IPS DF 6.9 (cell line): ENCODE results near the gene IMP4.
A peak's percentile ranks its signal among the peaks of the same experiment; 100 is the strongest.

ENCODE experiments used
- DNase-seq: peaks from one replicate; pipeline ENCODE4 v3.0.0-alpha.2; 2013; ENCODE audit warnings: low read depth, low spot score
- H3K27ac ChIP-seq: one replicate; pipeline ENCODE4 v1.5.1; 2013; ENCODE audit warnings: low read length, control low read depth
- H3K27me3 ChIP-seq: 2 replicates; pipeline ENCODE4 v1.6.1; 2013; ENCODE audit warnings: mild to moderate bottlenecking, low read length; ENCODE audit not compliant: control insufficient read depth, insufficient read depth
- H3K36me3 ChIP-seq: 2 replicates; pipeline ENCODE4 v1.6.1; 2013; ENCODE audit warnings: low read length; ENCODE audit not compliant: control insufficient read depth, insufficient read depth
- H3K4me1 ChIP-seq: 2 replicates; pipeline ENCODE4 v1.6.1; 2013; ENCODE audit warnings: low read length; ENCODE audit not compliant: control insufficient read depth, insufficient read depth
- H3K4me3 ChIP-seq: 2 replicates; pipeline ENCODE4 v1.5.1; 2013; ENCODE audit warnings: mild to moderate bottlenecking, low read length
- H3K9me3 ChIP-seq: 2 replicates; pipeline ENCODE4 v1.6.1; 2013; ENCODE audit warnings: low read length, inconsistent platforms; ENCODE audit not compliant: control insufficient read depth, insufficient read depth
- WGBS: extraction: QIAGEN DNeasy Blood & Tissue Kit; methylation state at CpG from one replicate; pipeline ENCODE4 v1.1.7; 2013; ENCODE audit warnings: mixed read lengths, missing lambda C conversion rate; ENCODE audit not compliant: insufficient read length, insufficient coverage; 5-methylcytosine and 5-hydroxymethylcytosine counted together

Gene IMP4

DNA sequence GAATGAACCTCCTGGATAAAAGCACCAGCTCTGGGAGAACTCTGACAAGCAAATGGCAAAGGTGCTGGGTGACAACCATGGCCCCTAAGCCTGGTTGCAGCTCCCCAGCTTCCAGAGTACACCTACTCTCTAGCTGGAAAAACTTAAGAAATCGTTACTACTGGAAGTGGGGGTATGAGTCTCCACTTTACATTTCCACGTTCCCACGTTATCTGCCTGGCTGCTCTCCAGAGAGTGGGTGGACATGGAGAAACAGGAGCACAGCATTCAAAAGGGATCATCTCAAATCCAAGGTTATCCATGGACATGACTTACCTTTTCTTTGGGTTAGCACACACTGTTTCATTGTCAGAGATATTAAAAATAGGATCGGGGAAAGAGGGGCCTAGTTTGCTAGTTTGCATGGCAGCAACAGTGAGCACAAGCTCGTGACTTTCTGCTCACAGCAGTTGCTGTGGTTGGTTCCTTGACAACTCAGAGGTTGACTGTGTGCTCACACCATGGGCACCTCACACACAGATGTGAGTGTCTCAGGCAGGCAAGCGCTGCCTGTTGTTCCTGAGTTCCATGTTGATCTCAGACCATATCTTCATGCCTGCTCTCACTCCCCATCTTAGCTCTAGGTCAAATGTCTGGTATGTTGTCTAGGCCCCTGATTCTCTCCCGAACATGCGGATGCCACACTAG is 45.7 kb downstream of the IMP4 start:
- DNase-seq = no peak
- Histone ChIP-seq H3K27ac (no peak overlapping the region), H3K9me3 (no peaks in the 10 kb centered on the region), H3K4me3 (no peak overlapping the region), H3K36me3 (no peaks in the 10 kb centered on the region), H3K27me3 (no peaks in the 10 kb centered on the region; the same call in 1 of the 2 replicates), H3K4me1 (no peaks in the 10 kb centered on the region)
- WGBS = no CpG with 5 or more reads among the region's 8 CpGs

DNA sequence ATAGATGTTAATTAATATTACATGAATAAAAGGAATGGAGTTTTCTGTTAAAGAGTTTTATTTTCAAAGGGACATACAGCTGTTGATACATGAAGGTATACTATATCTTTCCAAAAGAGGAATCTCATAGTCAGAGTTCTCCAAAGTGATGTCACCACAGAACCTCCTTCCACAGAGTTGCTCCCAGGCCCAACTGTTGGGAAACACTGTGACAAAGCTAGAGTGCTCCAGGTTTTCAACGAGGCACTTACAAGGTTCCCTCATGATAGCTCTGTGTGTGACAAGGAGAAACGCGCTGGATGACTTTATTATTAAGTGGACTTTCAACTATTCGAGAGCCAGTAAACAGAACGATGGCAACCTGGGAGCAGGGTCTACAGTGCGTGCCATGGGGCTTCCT is 46.7 kb downstream of the IMP4 start:
- H3K4me1 ChIP-seq = no peaks in the 10 kb centered on the region
- DNase-seq = no peak
- no peak overlapping the region for H3K4me3 ChIP-seq
- H3K27me3 ChIP-seq = no peaks in the 10 kb centered on the region; the same call in 1 of the 2 replicates
- H3K27ac ChIP-seq = no peak overlapping the region
- H3K9me3 ChIP-seq = no peaks in the 10 kb centered on the region
- WGBS = no CpG with 5 or more reads among the region's 6 CpGs
- H3K36me3 ChIP-seq = no peaks in the 10 kb centered on the region

GRCh38 chr2:130389783-130390182 is 47.1 kb downstream of the IMP4 start:
- Histone ChIP-seq H3K4me3 (no peak overlapping the region), H3K27me3 (no peaks in the 10 kb centered on the region; the same call in 1 of the 2 replicates), H3K27ac (no peak overlapping the region), H3K4me1 (no peaks in the 10 kb centered on the region), H3K36me3 (no peaks in the 10 kb centered on the region), H3K9me3 (no peaks in the 10 kb centered on the region)
- WGBS = no CpG with 5 or more reads among the region's 3 CpGs
- no peak for DNase-seq

DNA sequence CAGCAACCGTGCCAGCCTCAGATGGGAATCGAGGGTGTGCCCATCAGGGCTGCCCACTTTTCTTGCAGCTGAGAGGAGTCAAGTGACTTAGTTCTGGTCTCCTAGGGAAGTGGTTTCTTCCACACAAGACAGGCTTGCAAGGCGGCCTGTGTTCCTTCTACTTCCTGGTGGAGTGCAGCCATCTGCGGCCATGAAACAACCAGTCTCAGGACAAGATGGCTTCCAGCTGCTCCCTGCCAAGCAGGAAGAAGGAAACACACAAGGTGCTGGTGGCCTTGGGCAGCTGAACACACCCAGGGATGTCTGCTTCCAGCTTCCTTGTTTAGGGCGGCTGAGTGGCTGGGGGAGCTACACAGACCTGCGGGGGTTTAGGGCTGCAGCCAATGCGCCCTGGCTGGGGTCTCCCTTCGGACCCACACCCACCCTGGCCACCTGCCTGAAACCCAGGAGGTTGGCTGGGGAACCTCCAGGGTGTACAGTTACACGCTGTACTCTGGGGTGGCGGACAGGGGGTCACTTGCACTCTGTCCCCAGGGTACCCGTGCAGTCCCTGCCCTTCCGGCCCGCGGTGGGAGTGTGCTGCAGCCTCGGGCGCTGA is 47.9 kb downstream of the IMP4 start:
- DNase-seq = no peak
- H3K27ac ChIP-seq = no peak overlapping the region
- H3K4me3 ChIP-seq = no peak overlapping the region
- no peaks in the 10 kb centered on the region for H3K4me1 ChIP-seq
- no peaks in the 10 kb centered on the region; the same call in 1 of the 2 replicates for H3K27me3 ChIP-seq
- H3K36me3 ChIP-seq = no peaks in the 10 kb centered on the region
- H3K9me3 ChIP-seq = no peaks in the 10 kb centered on the region
- WGBS = no CpG with 5 or more reads among the region's 16 CpGs

GRCh38 chr2:130391058-130391871 is 48.6 kb downstream of the IMP4 start:
- no peak for DNase-seq
- no CpG with 5 or more reads among the region's 59 CpGs for WGBS
- Histone ChIP-seq H3K27ac (no peak overlapping the region), H3K27me3 (no peaks in the 10 kb centered on the region; the same call in 1 of the 2 replicates), H3K36me3 (no peaks in the 10 kb centered on the region), H3K9me3 (no peaks in the 10 kb centered on the region), H3K4me3 (peak overlapping the region; percentile 45; the same call in 1 of the 2 replicates), H3K4me1 (no peaks in the 10 kb centered on the region)

DNA sequence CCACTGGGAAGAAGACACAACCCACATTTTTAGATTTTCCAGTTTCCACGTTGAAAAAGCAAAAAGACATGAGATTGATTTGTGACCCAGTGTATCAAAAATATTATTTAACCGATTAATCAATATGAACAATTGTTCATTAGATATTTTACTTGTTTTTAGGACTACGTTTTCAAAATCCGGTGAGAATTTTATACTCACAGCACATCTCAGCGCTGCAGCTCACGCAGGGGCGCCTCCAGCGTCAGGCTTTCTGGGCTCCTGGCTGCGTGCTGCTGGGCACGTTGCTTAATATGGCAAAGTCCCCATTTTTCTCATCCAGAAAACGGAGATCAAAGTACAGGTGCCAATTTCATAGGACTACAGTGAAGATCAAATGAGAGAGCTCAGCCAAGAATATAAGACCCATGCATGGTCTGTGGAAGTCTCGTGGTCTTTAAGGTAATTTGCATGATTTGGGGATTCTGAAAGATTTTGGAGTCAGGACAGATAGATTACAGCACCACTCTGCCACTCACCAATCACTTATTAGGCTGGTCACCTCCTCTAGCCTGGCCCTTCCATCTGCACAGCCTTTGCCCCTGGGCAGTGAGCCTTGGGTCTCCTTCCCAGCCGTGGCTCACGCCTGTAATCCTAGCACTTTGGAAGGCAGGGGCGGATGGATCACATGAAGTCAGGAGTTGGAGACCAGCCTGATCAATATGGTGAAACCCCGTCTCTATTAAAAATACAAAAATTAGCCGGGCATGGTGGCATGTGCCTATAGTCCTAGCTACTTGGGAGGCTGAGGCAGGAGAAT is 49.4 kb downstream of the IMP4 start:
- no peaks in the 10 kb centered on the region for H3K36me3 ChIP-seq
- H3K27ac ChIP-seq = no peak overlapping the region
- H3K4me1 ChIP-seq = no peaks in the 10 kb centered on the region
- WGBS = no CpG with 5 or more reads among the region's 17 CpGs
- H3K27me3 ChIP-seq = no peaks in the 10 kb centered on the region; the same call in 1 of the 2 replicates
- no peaks in the 10 kb centered on the region for H3K9me3 ChIP-seq
- no peak for DNase-seq
- H3K4me3 ChIP-seq = peak overlapping the region; percentile 45; the same call in 1 of the 2 replicates

GRCh38 chr2:130393318-130393910 is 50.7 kb downstream of the IMP4 start:
- Histone ChIP-seq H3K4me1 (no peaks in the 10 kb centered on the region), H3K27ac (no peak overlapping the region), H3K27me3 (no peaks in the 10 kb centered on the region; the same call in 1 of the 2 replicates), H3K36me3 (no peaks in the 10 kb centered on the region), H3K9me3 (no peaks in the 10 kb centered on the region), H3K4me3 (no peak overlapping the region)
- no CpG with 5 or more reads among the region's 7 CpGs for WGBS
- no peak for DNase-seq
